Smooth muscle cell (in vitro differentiated cells): ENCODE data around the gene GALNT10. TPM values are rescaled to one million over a fixed set of nuclear protein-coding genes. Genes with fewer than 3 reads are reported as not detected.

Experiments used
- DNase-seq: peaks from one replicate; lab custom pipeline; 2025; ENCODE audit not compliant: unreplicated experiment; lab: John Stamatoyannopoulos, UW
- H2AFZ ChIP-seq: fragments of 200-600 bp; sonication (generic); 2 replicates; pipeline ENCODE4 v1.6.0; 2016; ENCODE audit warnings: antibody characterized with exemption, low read depth, mild to moderate bottlenecking
- H3F3A ChIP-seq: fragments of 200-600 bp; sonication (generic); 2 replicates; pipeline ENCODE4 v1.6.0; 2017; ENCODE audit warnings: antibody characterized with exemption, low read depth
- H3K27ac ChIP-seq: fragments of 200-600 bp; sonication (generic); 2 replicates; pipeline ENCODE4 v1.5.1; 2016; ENCODE audit warnings: low read depth, mild to moderate bottlenecking
- H3K27me3 ChIP-seq: fragments of 200-600 bp; sonication (generic); 2 replicates; pipeline ENCODE4 v1.6.1; 2016; ENCODE audit warnings: low read depth, mild to moderate bottlenecking
- H3K36me3 ChIP-seq: fragments of 200-600 bp; sonication (generic); 2 replicates; pipeline ENCODE4 v1.5.1; 2016; ENCODE audit warnings: low read depth
- H3K4me1 ChIP-seq: fragments of 200-600 bp; sonication (generic); 2 replicates; pipeline ENCODE4 v1.5.1; 2016; ENCODE audit warnings: low read depth
- H3K4me2 ChIP-seq: fragments of 200-600 bp; sonication (generic); 2 replicates; pipeline ENCODE4 v1.6.0; 2016; ENCODE audit warnings: mild to moderate bottlenecking
- H3K4me3 ChIP-seq: fragments of 200-600 bp; sonication (generic); 2 replicates; pipeline ENCODE4 v1.5.1; 2016; ENCODE audit warnings: mild to moderate bottlenecking
- H3K79me2 ChIP-seq: fragments of 200-600 bp; sonication (generic); 2 replicates; pipeline ENCODE4 v1.6.0; 2016; ENCODE audit warnings: low read depth, mild to moderate bottlenecking
- H3K9ac ChIP-seq: fragments of 200-600 bp; sonication (generic); 2 replicates; pipeline ENCODE4 v1.6.0; 2016; ENCODE audit warnings: low read depth
- H3K9me3 ChIP-seq: fragments of 200-600 bp; sonication (generic); replicated peaks from 2 replicates; pipeline ENCODE4 v1.5.1; 2016; ENCODE audit warnings: low read depth
- H4K20me1 ChIP-seq: fragments of 200-600 bp; sonication (generic); 2 replicates; pipeline ENCODE4 v1.6.0; 2016; ENCODE audit warnings: low read depth
- CTCF ChIP-seq: fragments of 200-600 bp; sonication (generic); IDR thresholded peaks from 2 replicates; pipeline ENCODE4 v1.5.1; 2017; ENCODE audit warnings: borderline replicate concordance, mild to moderate bottlenecking, antibody characterized with exemption; ENCODE audit not compliant: insufficient read depth, poor library complexity, severe bottlenecking
- WGBS: methylation state at CpG from one replicate; pipeline ENCODE4 v1.1.7; 2016; ENCODE audit warnings: low lambda C conversion rate; 5-methylcytosine and 5-hydroxymethylcytosine counted together
- polyA plus RNA-seq: library from polyadenylated mRNA; unstranded; fragments of >200 nt; fragmentation: Nextera tagmentation; extraction: Ambion mirVana; gene quantifications from 2 replicates; pipeline ENCODE4 v1.2.1, GENCODE V29; 2016
- total RNA-seq: library from RNA; depleted of rRNA; stranded (reverse); fragments of >200 nt; gene quantifications from 2 replicates; pipeline ENCODE4 v1.2.3, GENCODE V29; 2014

Gene GALNT10
- total and polyA plus RNA-seq, 2 experiments from 2014 or later = 23.6 to 24.6 TPM

- 87% methylated on average over 1 of the region's 1 CpG for WGBS
- Histone ChIP-seq H2AFZ (no peak overlapping the region), H3K4me3 (no peak overlapping the region), H3K4me2 (no peak overlapping the region), H3K9ac (no peak overlapping the region), H3K27me3 (no peaks in the 10 kb centered on the region), H3K79me2 (no peaks in the 10 kb centered on the region), H3F3A (no peaks in the 10 kb centered on the region), H4K20me1 (no peaks in the 10 kb centered on the region), H3K4me1 (peaks cover 3% of the 10 kb centered on the region), H3K36me3 (no peaks in the 10 kb centered on the region), H3K9me3 (no peaks in the 10 kb centered on the region), H3K27ac (no peak overlapping the region)
- no peak for DNase-seq
- no peak for TF ChIP-seq CTCF
These were observed 135.0 kb downstream of the GALNT10 start for GRCh38 chr5:154325566-154325965.

GRCh38 chr5:154329062-154329461 is 138.5 kb downstream of the GALNT10 start:
- 89% methylated on average over 3 of the region's 3 CpGs for WGBS

GRCh38 chr5:154329519-154330040 is 139.0 kb downstream of the GALNT10 start:
- no peaks in the 10 kb centered on the region for H3K4me1 ChIP-seq
- no peaks in the 10 kb centered on the region for H3K27me3 ChIP-seq
- H4K20me1 ChIP-seq = no peaks in the 10 kb centered on the region
- TF ChIP-seq CTCF = no peak
- no peaks in the 10 kb centered on the region for H3K36me3 ChIP-seq
- DNase-seq = no peak
- H3K27ac ChIP-seq = no peak overlapping the region
- no peaks in the 10 kb centered on the region for H3K9me3 ChIP-seq
- H3F3A ChIP-seq = no peaks in the 10 kb centered on the region
- no peak overlapping the region for H3K4me2 ChIP-seq
- no peak overlapping the region for H2AFZ ChIP-seq
- WGBS = 92% methylated on average over 14 of the region's 14 CpGs
- no peak overlapping the region for H3K9ac ChIP-seq
- no peaks in the 10 kb centered on the region for H3K79me2 ChIP-seq
- H3K4me3 ChIP-seq = no peak overlapping the region

More at GRCh38 chr5:154329062-154329461, 138.5 kb downstream of the GALNT10 start:
- H3K79me2 ChIP-seq = no peaks in the 10 kb centered on the region
- TF ChIP-seq CTCF = no peak
- no peaks in the 10 kb centered on the region for H3K4me1 ChIP-seq
- no peaks in the 10 kb centered on the region for H3F3A ChIP-seq
- no peaks in the 10 kb centered on the region for H3K27me3 ChIP-seq
- no peak for DNase-seq
- H3K27ac ChIP-seq = no peak overlapping the region
- H3K9ac ChIP-seq = no peak overlapping the region
- no peak overlapping the region for H3K4me2 ChIP-seq
- no peak overlapping the region for H2AFZ ChIP-seq
- H3K9me3 ChIP-seq = no peaks in the 10 kb centered on the region
- H4K20me1 ChIP-seq = no peaks in the 10 kb centered on the region
- H3K36me3 ChIP-seq = no peaks in the 10 kb centered on the region
- no peak overlapping the region for H3K4me3 ChIP-seq

GRCh38 chr5:154330097-154330667 is 139.6 kb downstream of the GALNT10 start:
- Histone ChIP-seq H3K9ac (no peak overlapping the region), H3K4me3 (no peak overlapping the region), H3K36me3 (no peaks in the 10 kb centered on the region), H3K79me2 (no peaks in the 10 kb centered on the region), H2AFZ (no peak overlapping the region), H3K27me3 (no peaks in the 10 kb centered on the region), H3K9me3 (no peaks in the 10 kb centered on the region), H3K4me1 (no peaks in the 10 kb centered on the region), H4K20me1 (no peaks in the 10 kb centered on the region), H3K4me2 (no peak overlapping the region), H3F3A (no peaks in the 10 kb centered on the region), H3K27ac (no peak overlapping the region)
- no peak for TF ChIP-seq CTCF
- DNase-seq = no peak
- WGBS = 96% methylated on average over 3 of the region's 3 CpGs
